SH-SY5Y (cell line): ENCODE results near the gene DYDC2.

Experiments
- GATA2 ChIP-seq: IDR thresholded peaks from 2 replicates; pipeline ENCODE4 v1.6.1; 2011; ENCODE audit warnings: mild to moderate bottlenecking, low read depth, low read length
- GATA3 ChIP-seq: IDR thresholded peaks from 2 replicates; pipeline ENCODE4 v1.6.1; 2011; ENCODE audit warnings: low read depth, mild to moderate bottlenecking, low read length, moderate library complexity

GRCh38 chr10:80400136-80400804, 43.7 kb downstream of the DYDC2 start:
- TF ChIP-seq GATA2 (no peak), GATA3 (no peak)
